SK-N-SH (cell line): ENCODE data around the gene HPCAL1. TPM values are rescaled to one million over a fixed set of nuclear protein-coding genes. Genes with fewer than 3 reads are reported as not detected.

Experiments used
- CTCF ChIA-PET: fragments of 300-600, 350-600 bp; formaldehyde crosslinking; extraction: SDS; loops from one replicate; lab custom pipeline; 2021; lab: Yijun Ruan, JAX
- POLR2A ChIA-PET: fragments of 350-600 bp; sonication (Branson Sonifier 250); formaldehyde crosslinking; extraction: SDS; loops from one replicate; lab custom pipeline; 2020; ENCODE audit warnings: antibody characterized with exemption, inconsistent platforms; lab: Yijun Ruan, JAX
- DNase-seq: peaks from one replicate; pipeline ENCODE4 v3.0.0; 2012
- H2AFZ ChIP-seq: fragments of 200-600 bp; sonication (generic); 2 replicates; pipeline ENCODE4 v1.8.1; 2016; ENCODE audit warnings: antibody characterized with exemption, mild to moderate bottlenecking, low read depth
- H3F3A ChIP-seq: fragments of 200-600 bp; sonication (generic); replicated peaks from 2 replicates; pipeline ENCODE3; 2016; ENCODE audit warnings: antibody characterized with exemption, mild to moderate bottlenecking; ENCODE audit not compliant: insufficient read depth
- H3K27ac ChIP-seq, 2 experiments: fragments of 200-500 bp in 1 of 2; fragments of 200-600 bp in 1 of 2; sonication (Bioruptor generic) in 1 of 2; sonication (generic), shearing (Covaris generic) in 1 of 2; 2 replicates each; pipeline versions ENCODE4 v1.5.1 to v1.6.1; 2014 to 2016; ENCODE audit warnings: low read depth in 2 of 2, inconsistent platforms in 1 of 2, low read length in 1 of 2, mild to moderate bottlenecking in 1 of 2, mixed read lengths in 1 of 2
- H3K27me3 ChIP-seq: fragments of 200-600 bp; sonication (generic), shearing (Covaris generic); 2 replicates; pipeline ENCODE4 v1.6.1; 2016; ENCODE audit warnings: mixed run types; ENCODE audit not compliant: insufficient read depth
- H3K36me3 ChIP-seq, 2 experiments: fragments of 200-500 bp in 1 of 2; fragments of 200-600 bp in 1 of 2; sonication (Bioruptor generic) in 1 of 2; sonication (generic) in 1 of 2; replicated peaks in 1 of 2; 2 replicates each; pipeline versions ENCODE3 to v1.5.1; 2014 to 2016; ENCODE audit warnings: low read length in 1 of 2, mild to moderate bottlenecking in 1 of 2; ENCODE audit not compliant: insufficient read depth in 2 of 2, control insufficient read depth in 1 of 2
- H3K4me1 ChIP-seq, 2 experiments: fragments of 200-500 bp in 1 of 2; fragments of 200-600 bp in 1 of 2; sonication (Bioruptor generic) in 1 of 2; sonication (generic), shearing (Covaris generic) in 1 of 2; 2 replicates each; pipeline versions ENCODE4 v1.5.1 to v1.6.1; 2014 to 2016; ENCODE audit warnings: low read depth in 1 of 2, low read length in 1 of 2, mixed run types in 1 of 2; ENCODE audit not compliant: insufficient read depth in 2 of 2, control insufficient read depth in 1 of 2
- H3K4me2 ChIP-seq: fragments of 200-600 bp; sonication (generic), shearing (Covaris generic); 2 replicates; pipeline ENCODE4 v1.6.1; 2017; ENCODE audit warnings: mixed run types
- H3K4me3 ChIP-seq, 2 experiments: fragments of 200-500 bp in 1 of 2; fragments of 200-600 bp in 1 of 2; sonication (Bioruptor generic) in 1 of 2; sonication (generic), shearing (Covaris generic) in 1 of 2; 2 replicates each; pipeline versions ENCODE4 v1.5.1 to v1.8.1; 2014 to 2016; ENCODE audit warnings: low read depth in 2 of 2, inconsistent platforms in 1 of 2, low read length in 1 of 2, mild to moderate bottlenecking in 1 of 2, mixed read lengths in 1 of 2, moderate library complexity in 1 of 2
- H3K79me2 ChIP-seq: fragments of 200-600 bp; sonication (generic); 2 replicates; pipeline ENCODE4 v1.8.1; 2017; ENCODE audit warnings: mild to moderate bottlenecking; ENCODE audit not compliant: insufficient read depth
- H3K9ac ChIP-seq: fragments of 200-600 bp; sonication (generic); 2 replicates; pipeline ENCODE4 v1.6.1; 2017; ENCODE audit warnings: mixed run types
- H3K9me2 ChIP-seq: fragments of 200-600 bp; sonication (generic); 2 replicates; pipeline ENCODE4 v1.6.1; 2017; ENCODE audit warnings: mixed run types
- H3K9me3 ChIP-seq: fragments of 200-600 bp; sonication (generic); 2 replicates; pipeline ENCODE4 v1.6.1; 2017; ENCODE audit warnings: mixed run types, mild to moderate bottlenecking, moderate library complexity
- H4K20me1 ChIP-seq: fragments of 200-600 bp; sonication (generic); 2 replicates; pipeline ENCODE4 v1.6.1; 2017; ENCODE audit warnings: mild to moderate bottlenecking, mixed run types; ENCODE audit not compliant: insufficient read depth
- CHD2 ChIP-seq: fragments of 150-350 bp; IDR thresholded peaks from 2 replicates; pipeline ENCODE4 v1.6.1; 2018; ENCODE audit warnings: low read length; ENCODE audit not compliant: partially characterized antibody
- FOXJ3 ChIP-seq: sonication (generic); formaldehyde crosslinking; IDR thresholded peaks from 2 replicates; pipeline ENCODE4 v1.5.1; 2020; ENCODE audit warnings: mild to moderate bottlenecking, missing genetic modification reagents
- GATA2 ChIP-seq: sonication (generic); formaldehyde crosslinking; IDR thresholded peaks from 2 replicates; pipeline ENCODE4 v1.5.0; 2020; ENCODE audit warnings: mild to moderate bottlenecking, missing genetic modification reagents
- MXI1 ChIP-seq: IDR thresholded peaks from 2 replicates; pipeline ENCODE4 v1.6.1; 2012; ENCODE audit warnings: mild to moderate bottlenecking, low read depth, low read length, improper control_type of control experiment
- NFIC ChIP-seq: IDR thresholded peaks from 2 replicates; pipeline ENCODE4 v1.4.0; 2012; ENCODE audit warnings: borderline replicate concordance
- RAD21 ChIP-seq: IDR thresholded peaks from 2 replicates; pipeline ENCODE4 v1.6.1; 2012; ENCODE audit warnings: mild to moderate bottlenecking, low read length
- RXRA ChIP-seq: IDR thresholded peaks from 2 replicates; pipeline ENCODE4 v1.4.0; 2012; ENCODE audit warnings: low read depth, mild to moderate bottlenecking, borderline replicate concordance
- TAF1 ChIP-seq: IDR thresholded peaks from 2 replicates; pipeline ENCODE4 v1.6.1; 2012; ENCODE audit warnings: low read depth, mild to moderate bottlenecking, low read length, moderate library complexity, borderline replicate concordance
- TCF12 ChIP-seq: IDR thresholded peaks from 2 replicates; pipeline ENCODE4 v1.4.0; 2012
- TEAD4 ChIP-seq: IDR thresholded peaks from 2 replicates; pipeline ENCODE4 v1.4.0; 2012; ENCODE audit warnings: mild to moderate bottlenecking, borderline replicate concordance; ENCODE audit not compliant: insufficient read depth
- YY1 ChIP-seq: IDR thresholded peaks from 2 replicates; pipeline ENCODE4 v1.4.0; 2012; ENCODE audit warnings: low read depth, mild to moderate bottlenecking
- WGBS: methylation state at CpG from one replicate; pipeline ENCODE4 v1.1.6; 2017; ENCODE audit warnings: low lambda C conversion rate; 5-methylcytosine and 5-hydroxymethylcytosine counted together
- polyA plus RNA-seq, 3 experiments: library from polyadenylated mRNA; depleted of rRNA; stranded (reverse); fragments of >200 nt; gene quantifications; 2 replicates each; pipeline ENCODE4 v1.2.3, GENCODE V29; 2012
- TF ChIP-seq, protein P1 (sequence below): IDR thresholded peaks from 2 replicates; pipeline ENCODE4 v1.4.0; 2012; ENCODE audit warnings: low read depth, borderline replicate concordance
- TF ChIP-seq, protein P2 (sequence below): IDR thresholded peaks from 2 replicates; pipeline ENCODE4 v1.4.0; 2012; ENCODE audit warnings: low read depth, borderline replicate concordance
- TF ChIP-seq, protein P3 (sequence below): fragments of 150-350 bp; IDR thresholded peaks from 2 replicates; pipeline ENCODE4 v1.6.1; 2017; ENCODE audit warnings: antibody characterized with exemption, low read length, low read depth, borderline replicate concordance

The HPCAL1 gene
- polyA plus RNA-seq, 1 of the 3 experiments (the other 2 are of a cell fraction): 77.0 TPM

DNA sequence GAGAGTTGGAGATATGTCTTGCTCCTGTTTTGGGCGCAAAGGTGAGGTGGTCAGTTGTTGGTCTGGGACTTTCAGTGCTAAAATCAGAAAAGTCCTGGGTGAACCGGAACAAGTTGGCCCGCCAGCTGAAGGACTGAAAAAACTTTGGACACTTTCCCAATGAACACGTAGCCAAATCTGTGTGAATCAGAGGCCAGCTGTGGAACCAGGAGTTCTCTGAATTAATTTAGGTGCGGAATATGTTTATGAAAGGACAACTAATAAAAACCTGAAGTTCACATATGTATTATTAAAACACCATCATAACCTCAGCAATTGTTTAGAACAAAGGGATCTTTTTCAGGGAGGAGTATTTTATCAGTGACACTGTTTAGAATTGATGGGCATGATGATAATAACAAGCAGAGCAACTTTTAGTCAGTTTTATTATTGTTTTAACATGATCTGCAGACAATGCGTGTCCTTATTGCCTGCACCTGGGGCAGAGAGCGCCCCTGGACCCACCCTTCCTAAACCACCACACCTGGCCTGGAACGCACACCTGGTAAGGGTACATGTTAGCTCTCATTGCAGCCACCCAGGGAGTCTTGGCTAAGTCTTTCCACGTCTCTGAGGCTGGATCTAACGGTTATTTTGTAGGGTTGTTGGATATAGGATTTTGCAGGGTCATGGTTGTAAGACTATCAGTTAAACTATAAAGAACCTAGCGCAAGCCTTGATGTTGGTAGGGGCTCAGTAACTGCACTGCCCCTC is 155.3 kb downstream of the HPCAL1 start:
- ChIA-PET CTCF (no interaction called here), POLR2A (interaction anchor here (0.6 kb wide), 1 partner anchor 10 kb away, joined by 3 read pairs; the partner anchor contains the start of gene ODC1)
- Histone ChIP-seq H3K27me3 (no peaks in the 10 kb centered on the region), H3K9me2 (no peaks in the 10 kb centered on the region), H3K9ac (no peak overlapping the region), H4K20me1 (no peaks in the 10 kb centered on the region), H3K4me3 (no peak overlapping the region), H3K4me1 (peaks cover 0 to 22% of the 10 kb centered on the region in 2 experiments; a peak in 1 of 4 replicates), H3K36me3 (no peaks in the 10 kb centered on the region), H3K27ac (no peak overlapping the region), H2AFZ (no peak overlapping the region), H3K79me2 (no peaks in the 10 kb centered on the region), H3F3A (no peaks in the 10 kb centered on the region), H3K9me3 (no peaks in the 10 kb centered on the region), H3K4me2 (no peak overlapping the region)
- WGBS: 76% methylated on average over 11 of the region's 11 CpGs
- DNase-seq: no peak
- TF ChIP-seq, protein P1, sequence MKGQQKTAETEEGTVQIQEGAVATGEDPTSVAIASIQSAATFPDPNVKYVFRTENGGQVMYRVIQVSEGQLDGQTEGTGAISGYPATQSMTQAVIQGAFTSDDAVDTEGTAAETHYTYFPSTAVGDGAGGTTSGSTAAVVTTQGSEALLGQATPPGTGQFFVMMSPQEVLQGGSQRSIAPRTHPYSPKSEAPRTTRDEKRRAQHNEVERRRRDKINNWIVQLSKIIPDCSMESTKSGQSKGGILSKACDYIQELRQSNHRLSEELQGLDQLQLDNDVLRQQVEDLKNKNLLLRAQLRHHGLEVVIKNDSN: no peak
- TF ChIP-seq RXRA: no peak
- TF ChIP-seq YY1: no peak
- TF ChIP-seq, protein P2, sequence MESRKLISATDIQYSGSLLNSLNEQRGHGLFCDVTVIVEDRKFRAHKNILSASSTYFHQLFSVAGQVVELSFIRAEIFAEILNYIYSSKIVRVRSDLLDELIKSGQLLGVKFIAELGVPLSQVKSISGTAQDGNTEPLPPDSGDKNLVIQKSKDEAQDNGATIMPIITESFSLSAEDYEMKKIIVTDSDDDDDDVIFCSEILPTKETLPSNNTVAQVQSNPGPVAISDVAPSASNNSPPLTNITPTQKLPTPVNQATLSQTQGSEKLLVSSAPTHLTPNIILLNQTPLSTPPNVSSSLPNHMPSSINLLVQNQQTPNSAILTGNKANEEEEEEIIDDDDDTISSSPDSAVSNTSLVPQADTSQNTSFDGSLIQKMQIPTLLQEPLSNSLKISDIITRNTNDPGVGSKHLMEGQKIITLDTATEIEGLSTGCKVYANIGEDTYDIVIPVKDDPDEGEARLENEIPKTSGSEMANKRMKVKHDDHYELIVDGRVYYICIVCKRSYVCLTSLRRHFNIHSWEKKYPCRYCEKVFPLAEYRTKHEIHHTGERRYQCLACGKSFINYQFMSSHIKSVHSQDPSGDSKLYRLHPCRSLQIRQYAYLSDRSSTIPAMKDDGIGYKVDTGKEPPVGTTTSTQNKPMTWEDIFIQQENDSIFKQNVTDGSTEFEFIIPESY: no peak
- no peak for TF ChIP-seq CHD2
- TF ChIP-seq NFIC: no peak
- no peak for TF ChIP-seq TCF12
- no peak for TF ChIP-seq FOXJ3 (CRISPR knock-in tag)
- no peak for TF ChIP-seq TAF1
- TF ChIP-seq MXI1: no peak
- TF ChIP-seq TEAD4: no peak
- TF ChIP-seq RAD21: no peak
- TF ChIP-seq, protein P3, sequence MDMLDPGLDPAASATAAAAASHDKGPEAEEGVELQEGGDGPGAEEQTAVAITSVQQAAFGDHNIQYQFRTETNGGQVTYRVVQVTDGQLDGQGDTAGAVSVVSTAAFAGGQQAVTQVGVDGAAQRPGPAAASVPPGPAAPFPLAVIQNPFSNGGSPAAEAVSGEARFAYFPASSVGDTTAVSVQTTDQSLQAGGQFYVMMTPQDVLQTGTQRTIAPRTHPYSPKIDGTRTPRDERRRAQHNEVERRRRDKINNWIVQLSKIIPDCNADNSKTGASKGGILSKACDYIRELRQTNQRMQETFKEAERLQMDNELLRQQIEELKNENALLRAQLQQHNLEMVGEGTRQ: no peak
- TF ChIP-seq GATA2 (CRISPR knock-in tag): no peak
